ENCODE data around the gene PNPT1. TPM values are rescaled to one million over a fixed set of nuclear protein-coding genes. Genes with fewer than 3 reads are reported as not detected.
"Not testable (repeated sequence)": the region's sequence is repeated elsewhere in the genome, so short reads cannot be mapped to it uniquely, and the experiment has no call there.

The PNPT1 gene
- total RNA-seq, 1 donor from 2014 or later: 29.0 TPM

DNA sequence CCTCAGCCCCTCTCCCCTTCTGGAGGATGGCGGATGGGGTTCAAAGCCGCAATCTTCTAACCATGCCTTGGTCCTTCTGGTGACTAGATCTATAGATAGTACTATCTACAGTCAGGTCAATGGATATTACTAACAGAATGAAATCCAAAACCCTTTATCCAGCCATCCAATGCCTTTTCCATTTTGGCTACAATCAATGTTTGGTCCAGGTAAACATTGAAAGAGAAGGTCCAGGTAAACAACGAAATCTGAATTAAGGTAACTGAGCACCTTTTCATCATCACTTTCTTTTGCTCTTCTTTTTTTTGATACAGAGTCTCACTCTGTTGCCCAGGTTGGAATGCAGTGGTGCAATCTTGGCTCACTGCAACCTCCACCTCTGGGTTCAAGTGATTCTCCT lies 85.9 kb downstream of the PNPT1 start:
- Mint-ChIP-seq H3K27me3 (no peaks in the 10 kb centered on the region), H3K27ac (no peak overlapping the region), H3K9me3 (no peaks in the 10 kb centered on the region), H3K4me1 (ENCODE audit: unreplicated experiment) (no peaks in the 10 kb centered on the region), H3K4me3 (no peak overlapping the region), H3K36me3 (peaks cover 18% of the 10 kb centered on the region)
- TF ChIP-seq, protein P1, sequence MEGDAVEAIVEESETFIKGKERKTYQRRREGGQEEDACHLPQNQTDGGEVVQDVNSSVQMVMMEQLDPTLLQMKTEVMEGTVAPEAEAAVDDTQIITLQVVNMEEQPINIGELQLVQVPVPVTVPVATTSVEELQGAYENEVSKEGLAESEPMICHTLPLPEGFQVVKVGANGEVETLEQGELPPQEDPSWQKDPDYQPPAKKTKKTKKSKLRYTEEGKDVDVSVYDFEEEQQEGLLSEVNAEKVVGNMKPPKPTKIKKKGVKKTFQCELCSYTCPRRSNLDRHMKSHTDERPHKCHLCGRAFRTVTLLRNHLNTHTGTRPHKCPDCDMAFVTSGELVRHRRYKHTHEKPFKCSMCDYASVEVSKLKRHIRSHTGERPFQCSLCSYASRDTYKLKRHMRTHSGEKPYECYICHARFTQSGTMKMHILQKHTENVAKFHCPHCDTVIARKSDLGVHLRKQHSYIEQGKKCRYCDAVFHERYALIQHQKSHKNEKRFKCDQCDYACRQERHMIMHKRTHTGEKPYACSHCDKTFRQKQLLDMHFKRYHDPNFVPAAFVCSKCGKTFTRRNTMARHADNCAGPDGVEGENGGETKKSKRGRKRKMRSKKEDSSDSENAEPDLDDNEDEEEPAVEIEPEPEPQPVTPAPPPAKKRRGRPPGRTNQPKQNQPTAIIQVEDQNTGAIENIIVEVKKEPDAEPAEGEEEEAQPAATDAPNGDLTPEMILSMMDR (conservative IDR thresholded peaks at IDR 0.05): no peak
- DNase-seq (ENCODE audit: extremely low spot score, unreplicated experiment): no peak

DNA sequence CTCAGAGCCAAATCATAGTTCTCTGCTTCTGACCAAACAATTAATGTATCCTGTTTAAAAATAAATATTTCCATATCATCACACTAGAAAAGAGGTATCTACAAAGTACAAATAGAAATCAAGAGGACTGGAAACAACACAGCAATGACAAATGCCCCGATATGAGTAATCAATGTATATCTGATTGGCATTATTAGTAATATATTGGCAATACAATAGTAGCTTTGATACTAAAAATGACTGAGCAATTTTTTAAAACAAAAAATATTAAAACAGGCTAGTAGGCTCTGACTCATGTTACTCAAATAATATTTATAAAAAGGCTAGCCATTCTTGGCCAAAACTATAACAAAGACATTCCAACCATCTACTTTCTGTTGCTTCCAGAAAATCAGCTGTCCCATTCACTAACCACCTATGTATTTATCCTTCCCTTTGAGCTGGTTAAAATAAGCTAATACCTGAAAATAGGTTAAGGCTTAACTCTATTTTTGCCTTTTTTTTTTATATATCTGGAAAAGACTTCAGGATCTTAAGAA lies 89.5 kb downstream of the PNPT1 start:
- Mint-ChIP-seq H3K9me3 (no peaks in the 10 kb centered on the region), H3K27me3 (no peaks in the 10 kb centered on the region), H3K4me1 (ENCODE audit: unreplicated experiment) (no peaks in the 10 kb centered on the region), H3K36me3 (peaks cover 21% of the 10 kb centered on the region), H3K27ac (no peak overlapping the region), H3K4me3 (no peak overlapping the region)
- no peak for DNase-seq (ENCODE audit: extremely low spot score, unreplicated experiment)
- TF ChIP-seq, protein P1 (conservative IDR thresholded peaks at IDR 0.05): no peak

DNA sequence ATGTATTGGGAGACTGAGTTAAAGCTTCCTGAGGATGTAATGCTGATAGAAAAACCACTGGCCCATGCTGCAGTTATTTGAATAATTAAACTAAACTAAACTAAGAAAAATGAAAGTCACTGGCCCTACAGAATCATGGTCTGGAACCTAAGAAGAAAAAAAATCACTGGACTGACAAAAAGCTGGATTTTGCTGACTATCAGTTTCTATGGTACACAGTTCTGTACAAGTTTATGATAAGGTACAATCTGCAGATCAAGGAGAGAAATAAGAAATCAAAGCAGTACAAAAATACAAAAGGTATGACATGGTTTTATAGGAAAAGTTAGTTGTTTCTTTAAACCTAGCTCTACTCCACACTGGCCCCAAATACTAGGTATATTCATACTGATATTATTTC lies 91.8 kb downstream of the PNPT1 start:
- Mint-ChIP-seq H3K4me1 (ENCODE audit: unreplicated experiment) (no peaks in the 10 kb centered on the region), H3K9me3 (no peaks in the 10 kb centered on the region), H3K36me3 (peaks cover 18% of the 10 kb centered on the region), H3K27me3 (no peaks in the 10 kb centered on the region), H3K27ac (no peak overlapping the region), H3K4me3 (no peak overlapping the region)
- DNase-seq (ENCODE audit: extremely low spot score, unreplicated experiment): no peak
- TF ChIP-seq, protein P1 (conservative IDR thresholded peaks at IDR 0.05): no peak

DNA sequence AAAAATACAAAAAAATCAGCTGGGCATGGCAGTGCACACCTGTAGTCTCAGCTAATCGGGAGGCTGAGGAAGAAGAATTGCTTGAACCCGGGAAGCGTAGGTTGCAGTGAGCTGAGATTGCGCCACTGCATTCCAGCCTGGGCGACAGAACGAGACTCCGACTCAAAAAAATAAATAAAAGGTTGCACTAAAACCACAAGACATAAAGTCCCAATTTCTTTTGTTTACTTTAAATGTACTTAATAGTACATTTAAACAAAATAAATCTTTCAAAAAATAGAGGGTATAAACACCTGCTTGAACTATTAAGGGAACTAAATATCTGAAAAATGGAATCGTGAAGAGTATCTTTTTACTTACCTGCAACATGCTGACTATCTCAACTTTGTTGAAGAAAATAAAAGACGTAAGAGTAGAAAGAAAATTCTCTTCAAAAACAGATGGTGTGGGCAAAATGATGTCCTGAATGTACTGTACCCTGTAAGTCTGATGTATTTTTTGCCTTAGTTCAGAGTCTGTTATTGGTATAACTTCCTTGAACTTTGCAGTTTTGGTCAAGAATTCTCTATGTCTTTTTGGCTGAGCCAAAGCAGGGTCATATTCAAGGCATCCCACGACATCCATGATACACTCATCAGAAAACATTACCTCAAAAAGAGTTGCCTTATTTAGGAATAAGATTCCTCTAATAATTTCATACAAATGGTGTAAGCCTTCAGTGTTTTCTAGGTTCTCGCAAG lies 95.4 kb downstream of the PNPT1 start:
- TF ChIP-seq, protein P1 (conservative IDR thresholded peaks at IDR 0.05): no peak
- H3K4me3 Mint-ChIP-seq: no peak overlapping the region
- H3K27ac Mint-ChIP-seq: no peak overlapping the region
- DNase-seq (ENCODE audit: extremely low spot score, unreplicated experiment): no peak
- no peaks in the 10 kb centered on the region for H3K4me1 Mint-ChIP-seq (ENCODE audit: unreplicated experiment)
- no peaks in the 10 kb centered on the region for H3K9me3 Mint-ChIP-seq
- no peaks in the 10 kb centered on the region for H3K27me3 Mint-ChIP-seq
- H3K36me3 Mint-ChIP-seq: peaks cover 20% of the 10 kb centered on the region

DNA sequence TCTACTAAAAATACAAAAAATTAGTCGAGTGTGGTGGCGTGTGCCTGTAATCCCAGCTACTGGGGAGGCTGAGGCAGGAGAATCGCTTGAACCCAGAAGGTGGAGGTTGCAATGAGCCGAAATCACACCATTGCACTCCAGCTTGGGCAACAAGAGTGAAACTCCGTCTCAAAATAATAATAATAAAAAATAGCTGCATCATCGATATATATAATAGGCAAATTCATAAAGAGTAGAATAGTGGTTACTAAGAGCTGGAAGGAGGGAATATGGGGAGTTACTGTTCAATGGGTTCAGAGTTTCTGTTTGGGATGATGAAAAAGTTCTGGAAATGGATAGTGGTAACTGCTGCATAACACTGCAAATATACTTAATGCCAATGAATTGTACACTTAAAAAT lies 96.8 kb downstream of the PNPT1 start:
- H3K4me1 Mint-ChIP-seq (ENCODE audit: unreplicated experiment); DNase-seq (ENCODE audit: extremely low spot score, unreplicated experiment); H3K9me3 Mint-ChIP-seq; H3K27ac Mint-ChIP-seq; H3K4me3 Mint-ChIP-seq; H3K27me3 Mint-ChIP-seq: not testable (repeated sequence)
- peaks cover 16% of the 10 kb centered on the region for H3K36me3 Mint-ChIP-seq

DNA sequence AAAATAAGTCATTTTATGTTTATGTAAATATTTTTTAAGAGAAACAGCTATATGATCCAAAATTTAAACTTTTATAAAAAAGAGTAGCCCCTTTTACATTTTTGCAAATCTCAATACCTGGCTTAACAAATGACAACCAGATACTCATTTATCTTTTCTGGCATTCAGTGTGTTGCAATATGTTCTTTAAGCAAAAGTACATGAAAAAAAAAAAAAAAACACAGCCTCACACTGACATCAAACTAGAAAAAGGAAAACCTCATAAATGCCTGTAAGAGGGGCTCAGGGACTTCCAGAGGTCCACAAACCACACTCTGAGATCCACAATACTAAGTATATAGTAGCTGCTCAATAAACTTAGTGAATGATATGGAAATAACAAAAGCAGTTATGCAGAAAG lies 98.1 kb downstream of the PNPT1 start:
- Mint-ChIP-seq H3K4me3 (no peak overlapping the region), H3K9me3 (no peaks in the 10 kb centered on the region), H3K36me3 (peaks cover 14% of the 10 kb centered on the region), H3K27me3 (no peaks in the 10 kb centered on the region), H3K27ac (no peak overlapping the region), H3K4me1 (ENCODE audit: unreplicated experiment) (no peaks in the 10 kb centered on the region)
- DNase-seq (ENCODE audit: extremely low spot score, unreplicated experiment): no peak
- TF ChIP-seq, protein P1 (conservative IDR thresholded peaks at IDR 0.05): no peak

All from type B pancreatic cell (in vitro differentiated cells).